HepG2 (cell line): Measurements from ENCODE around the gene ATP8A2.

Experiments
- CSRNP1 ChIP-seq: sonication (generic); formaldehyde crosslinking; IDR thresholded peaks from 2 replicates; pipeline ENCODE4 v1.8.1; 2023; ENCODE audit warnings: mild to moderate bottlenecking, missing genetic modification reagents
- CTCF ChIP-seq: sonication (generic); formaldehyde crosslinking; IDR thresholded peaks from 2 replicates; pipeline ENCODE4 v1.5.0; 2020; ENCODE audit warnings: mild to moderate bottlenecking, missing genetic modification reagents, moderate library complexity
- EZH2 ChIP-seq: conservative IDR thresholded peaks from 2 replicates; pipeline ENCODE4 v1.6.1; 2012; ENCODE audit warnings: mild to moderate bottlenecking, low read depth, low read length, moderate library complexity
- GABPA ChIP-seq, 2 experiments: IDR thresholded peaks; 2 replicates each; pipeline ENCODE4 v1.6.1; 2011 to 2016; ENCODE audit warnings: low read depth in 2 of 2, low read length in 1 of 2, missing biosample characterization in 1 of 2, missing genetic modification characterization in 1 of 2
- HCFC1 ChIP-seq: fragments of 150-350 bp; IDR thresholded peaks from 2 replicates; pipeline ENCODE4 v1.6.1; 2014; ENCODE audit warnings: low read depth, low read length
- MXI1 ChIP-seq: IDR thresholded peaks from 3 replicates; pipeline ENCODE4 v1.6.1; 2012; ENCODE audit warnings: low read depth, low read length, inconsistent platforms, borderline replicate concordance
- MYC ChIP-seq: sonication (generic); formaldehyde crosslinking; IDR thresholded peaks from 2 replicates; pipeline ENCODE4 v1.9.0; 2021; ENCODE audit warnings: missing genetic modification reagents, borderline replicate concordance
- NFYC ChIP-seq: IDR thresholded peaks from 2 replicates; pipeline ENCODE4 v1.6.1; 2016; ENCODE audit warnings: missing genetic modification reagents, missing compliant biosample characterization
- NR1H2 ChIP-seq: sonication (generic); formaldehyde crosslinking; IDR thresholded peaks from 2 replicates; pipeline ENCODE4 v1.8.1; 2022; ENCODE audit warnings: low read depth, missing genetic modification reagents, borderline replicate concordance
- REPIN1 ChIP-seq: sonication (generic); formaldehyde crosslinking; IDR thresholded peaks from 2 replicates; pipeline ENCODE4 v1.8.0; 2022; ENCODE audit warnings: missing genetic modification reagents, low read depth, mild to moderate bottlenecking, borderline replicate concordance
- SALL2 ChIP-seq: sonication (generic); formaldehyde crosslinking; IDR thresholded peaks from 2 replicates; pipeline ENCODE4 v1.8.1; 2023; ENCODE audit warnings: mild to moderate bottlenecking, missing genetic modification reagents, inconsistent platforms
- ZBTB7A ChIP-seq: sonication (generic); formaldehyde crosslinking; IDR thresholded peaks from 2 replicates; pipeline ENCODE4 v1.8.0; 2022; ENCODE audit warnings: mild to moderate bottlenecking, missing genetic modification reagents
- TF ChIP-seq, protein P1 (sequence below): sonication (generic); formaldehyde crosslinking; conservative IDR thresholded peaks from 2 replicates; pipeline ENCODE4 v1.4.0; 2020; ENCODE audit warnings: missing genetic modification reagents
- TF ChIP-seq, protein P2 (sequence below): sonication (generic); formaldehyde crosslinking; IDR thresholded peaks from 2 replicates; pipeline ENCODE4 v1.4.0; 2020; ENCODE audit warnings: low read depth, mild to moderate bottlenecking, missing genetic modification reagents

GRCh38 chr13:26011996-26012821, 640.4 kb downstream of the ATP8A2 start:
- TF ChIP-seq CTCF (CRISPR knock-in tag), result no peak
- TF ChIP-seq CSRNP1, result no peak
- no peak for TF ChIP-seq GABPA (IDR thresholded peaks at IDR 0.05; ENCODE audit: low read depth, low read length)
- no peak for TF ChIP-seq GABPA (CRISPR knock-in tag; IDR thresholded peaks at IDR 0.05; ENCODE audit: low read depth)
- TF ChIP-seq NFYC (CRISPR knock-in tag), result no peak
- TF ChIP-seq, protein P1, sequence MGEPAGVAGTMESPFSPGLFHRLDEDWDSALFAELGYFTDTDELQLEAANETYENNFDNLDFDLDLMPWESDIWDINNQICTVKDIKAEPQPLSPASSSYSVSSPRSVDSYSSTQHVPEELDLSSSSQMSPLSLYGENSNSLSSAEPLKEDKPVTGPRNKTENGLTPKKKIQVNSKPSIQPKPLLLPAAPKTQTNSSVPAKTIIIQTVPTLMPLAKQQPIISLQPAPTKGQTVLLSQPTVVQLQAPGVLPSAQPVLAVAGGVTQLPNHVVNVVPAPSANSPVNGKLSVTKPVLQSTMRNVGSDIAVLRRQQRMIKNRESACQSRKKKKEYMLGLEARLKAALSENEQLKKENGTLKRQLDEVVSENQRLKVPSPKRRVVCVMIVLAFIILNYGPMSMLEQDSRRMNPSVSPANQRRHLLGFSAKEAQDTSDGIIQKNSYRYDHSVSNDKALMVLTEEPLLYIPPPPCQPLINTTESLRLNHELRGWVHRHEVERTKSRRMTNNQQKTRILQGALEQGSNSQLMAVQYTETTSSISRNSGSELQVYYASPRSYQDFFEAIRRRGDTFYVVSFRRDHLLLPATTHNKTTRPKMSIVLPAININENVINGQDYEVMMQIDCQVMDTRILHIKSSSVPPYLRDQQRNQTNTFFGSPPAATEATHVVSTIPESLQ, result no peak
- TF ChIP-seq HCFC1, result no peak
- no peak for TF ChIP-seq MYC (CRISPR knock-in tag)
- no peak for TF ChIP-seq MXI1
- TF ChIP-seq EZH2, result no peak
- no peak for TF ChIP-seq SALL2 (CRISPR knock-in tag)
- no peak for TF ChIP-seq NR1H2
- TF ChIP-seq, protein P2, sequence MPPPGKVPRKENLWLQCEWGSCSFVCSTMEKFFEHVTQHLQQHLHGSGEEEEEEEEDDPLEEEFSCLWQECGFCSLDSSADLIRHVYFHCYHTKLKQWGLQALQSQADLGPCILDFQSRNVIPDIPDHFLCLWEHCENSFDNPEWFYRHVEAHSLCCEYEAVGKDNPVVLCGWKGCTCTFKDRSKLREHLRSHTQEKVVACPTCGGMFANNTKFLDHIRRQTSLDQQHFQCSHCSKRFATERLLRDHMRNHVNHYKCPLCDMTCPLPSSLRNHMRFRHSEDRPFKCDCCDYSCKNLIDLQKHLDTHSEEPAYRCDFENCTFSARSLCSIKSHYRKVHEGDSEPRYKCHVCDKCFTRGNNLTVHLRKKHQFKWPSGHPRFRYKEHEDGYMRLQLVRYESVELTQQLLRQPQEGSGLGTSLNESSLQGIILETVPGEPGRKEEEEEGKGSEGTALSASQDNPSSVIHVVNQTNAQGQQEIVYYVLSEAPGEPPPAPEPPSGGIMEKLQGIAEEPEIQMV (CRISPR knock-in tag), result no peak
- TF ChIP-seq ZBTB7A (CRISPR knock-in tag), result no peak
- TF ChIP-seq REPIN1 (CRISPR knock-in tag), result no peak
